Osteoblast (primary cell): ENCODE data around the gene PTHLH. TPM values are rescaled to one million over a fixed set of nuclear protein-coding genes. Genes with fewer than 3 reads are reported as not detected.

Experiments used
- DNase-seq: peaks from one replicate; pipeline ENCODE4 v3.0.0; 2011; ENCODE audit warnings: low spot score, mixed read lengths; ENCODE audit not compliant: insufficient read length; ENCODE audit errors: missing footprints
- H2AFZ ChIP-seq: 2 replicates; pipeline ENCODE4 v1.6.0; 2011; ENCODE audit warnings: mild to moderate bottlenecking, low read length
- H3K27ac ChIP-seq: 2 replicates; pipeline ENCODE4 v1.5.1; 2011; ENCODE audit warnings: mild to moderate bottlenecking, low read depth, low read length, moderate library complexity
- H3K27me3 ChIP-seq: 2 replicates; pipeline ENCODE4 v1.6.0; 2012; ENCODE audit warnings: mild to moderate bottlenecking, control low read depth, inconsistent platforms, low read length, moderate library complexity; ENCODE audit not compliant: insufficient read depth
- H3K36me3 ChIP-seq: 2 replicates; pipeline ENCODE4 v1.5.1; 2011; ENCODE audit warnings: mild to moderate bottlenecking, low read length, control low read depth, moderate library complexity; ENCODE audit not compliant: insufficient read depth
- H3K4me1 ChIP-seq: 2 replicates; pipeline ENCODE4 v1.5.1; 2011; ENCODE audit warnings: mild to moderate bottlenecking, low read length, control low read depth, moderate library complexity; ENCODE audit not compliant: insufficient read depth
- H3K4me2 ChIP-seq: 2 replicates; pipeline ENCODE4 v1.6.0; 2011; ENCODE audit warnings: mild to moderate bottlenecking, low read length; ENCODE audit not compliant: insufficient read depth
- H3K4me3 ChIP-seq: fragments of 200-600 bp; sonication (generic); 3 replicates; pipeline ENCODE4 v1.5.1; 2012; ENCODE audit warnings: mild to moderate bottlenecking, low read length, inconsistent platforms; ENCODE audit not compliant: insufficient read depth
- H3K79me2 ChIP-seq: 2 replicates; pipeline ENCODE4 v1.6.0; 2012; ENCODE audit warnings: mild to moderate bottlenecking, low read length, control low read depth, inconsistent platforms; ENCODE audit not compliant: insufficient read depth
- H3K9me3 ChIP-seq: 2 replicates; pipeline ENCODE4 v1.5.1; 2011; ENCODE audit warnings: low read depth, low read length, control low read depth
- H4K20me1 ChIP-seq: 2 replicates; pipeline ENCODE4 v1.6.0; 2012; ENCODE audit warnings: mild to moderate bottlenecking, low read length, control low read depth; ENCODE audit not compliant: insufficient read depth
- total RNA-seq: library from RNA; depleted of rRNA; stranded (reverse); fragments of >200 nt; gene quantifications from 2 replicates; pipeline ENCODE4 v1.2.3, GENCODE V29; 2012
- TF ChIP-seq, protein P1 (sequence below): IDR thresholded peaks from 2 replicates; pipeline ENCODE4 v1.5.1; 2011; ENCODE audit warnings: mild to moderate bottlenecking, low read depth, low read length, moderate library complexity; ENCODE audit errors: extremely low read depth

Gene PTHLH
- total RNA-seq, 1 donor: 2.2 TPM

DNA sequence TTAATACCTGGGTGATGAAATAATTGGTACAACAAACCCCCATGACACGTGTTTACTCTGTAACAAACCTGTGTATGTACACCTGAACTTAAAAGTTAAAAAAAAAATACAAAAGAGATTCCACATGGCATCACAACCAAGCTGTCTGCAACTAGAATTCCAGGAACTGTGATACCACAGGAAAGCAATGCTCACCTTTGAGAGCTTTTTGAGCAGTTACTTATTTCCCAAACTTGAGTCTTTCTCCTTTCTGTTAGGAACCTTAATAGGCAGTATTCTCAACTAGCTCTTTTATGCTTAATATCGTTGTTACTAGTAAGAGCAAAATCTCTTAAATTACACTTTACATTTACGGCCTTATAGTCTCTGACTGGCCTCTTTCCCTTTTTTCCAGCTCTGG is 15.2 kb downstream of the PTHLH start:
- H4K20me1 ChIP-seq: no peaks in the 10 kb centered on the region
- H3K27me3 ChIP-seq: no peaks in the 10 kb centered on the region
- H3K4me2 ChIP-seq: no peak overlapping the region
- TF ChIP-seq, protein P1, sequence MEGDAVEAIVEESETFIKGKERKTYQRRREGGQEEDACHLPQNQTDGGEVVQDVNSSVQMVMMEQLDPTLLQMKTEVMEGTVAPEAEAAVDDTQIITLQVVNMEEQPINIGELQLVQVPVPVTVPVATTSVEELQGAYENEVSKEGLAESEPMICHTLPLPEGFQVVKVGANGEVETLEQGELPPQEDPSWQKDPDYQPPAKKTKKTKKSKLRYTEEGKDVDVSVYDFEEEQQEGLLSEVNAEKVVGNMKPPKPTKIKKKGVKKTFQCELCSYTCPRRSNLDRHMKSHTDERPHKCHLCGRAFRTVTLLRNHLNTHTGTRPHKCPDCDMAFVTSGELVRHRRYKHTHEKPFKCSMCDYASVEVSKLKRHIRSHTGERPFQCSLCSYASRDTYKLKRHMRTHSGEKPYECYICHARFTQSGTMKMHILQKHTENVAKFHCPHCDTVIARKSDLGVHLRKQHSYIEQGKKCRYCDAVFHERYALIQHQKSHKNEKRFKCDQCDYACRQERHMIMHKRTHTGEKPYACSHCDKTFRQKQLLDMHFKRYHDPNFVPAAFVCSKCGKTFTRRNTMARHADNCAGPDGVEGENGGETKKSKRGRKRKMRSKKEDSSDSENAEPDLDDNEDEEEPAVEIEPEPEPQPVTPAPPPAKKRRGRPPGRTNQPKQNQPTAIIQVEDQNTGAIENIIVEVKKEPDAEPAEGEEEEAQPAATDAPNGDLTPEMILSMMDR: no peak
- H3K9me3 ChIP-seq: no peaks in the 10 kb centered on the region
- no peak overlapping the region for H3K4me3 ChIP-seq
- H3K27ac ChIP-seq: no peak overlapping the region
- H3K4me1 ChIP-seq: no peaks in the 10 kb centered on the region
- no peak overlapping the region for H2AFZ ChIP-seq
- no peaks in the 10 kb centered on the region for H3K36me3 ChIP-seq
- no peaks in the 10 kb centered on the region for H3K79me2 ChIP-seq
- DNase-seq: no peak

DNA sequence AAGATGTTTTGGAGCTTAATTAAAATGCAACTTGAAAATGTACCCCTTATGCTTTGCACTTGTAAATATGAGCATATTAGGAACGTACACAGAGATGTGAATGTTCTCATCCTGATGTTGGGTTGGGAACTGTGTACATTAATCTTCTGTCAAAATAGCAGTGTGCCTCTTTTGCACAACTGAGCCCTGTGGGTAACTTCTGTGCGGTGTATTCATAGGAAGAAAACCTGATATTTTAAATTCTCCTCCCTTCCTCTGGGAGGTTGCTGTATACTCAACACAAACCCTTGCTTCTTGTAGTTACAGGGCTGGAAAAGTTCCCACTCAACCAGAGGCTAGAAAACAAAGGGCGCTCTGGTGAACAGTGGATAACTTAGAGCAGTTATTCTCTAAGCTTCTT is 18.7 kb downstream of the PTHLH start:
- Histone ChIP-seq H3K27ac (no peak overlapping the region), H3K36me3 (no peaks in the 10 kb centered on the region), H3K27me3 (no peaks in the 10 kb centered on the region), H3K4me3 (no peak overlapping the region), H3K9me3 (no peaks in the 10 kb centered on the region), H3K4me1 (no peaks in the 10 kb centered on the region), H2AFZ (no peak overlapping the region), H3K79me2 (no peaks in the 10 kb centered on the region), H4K20me1 (no peaks in the 10 kb centered on the region), H3K4me2 (no peak overlapping the region)
- DNase-seq: no peak
- TF ChIP-seq, protein P1: no peak

DNA sequence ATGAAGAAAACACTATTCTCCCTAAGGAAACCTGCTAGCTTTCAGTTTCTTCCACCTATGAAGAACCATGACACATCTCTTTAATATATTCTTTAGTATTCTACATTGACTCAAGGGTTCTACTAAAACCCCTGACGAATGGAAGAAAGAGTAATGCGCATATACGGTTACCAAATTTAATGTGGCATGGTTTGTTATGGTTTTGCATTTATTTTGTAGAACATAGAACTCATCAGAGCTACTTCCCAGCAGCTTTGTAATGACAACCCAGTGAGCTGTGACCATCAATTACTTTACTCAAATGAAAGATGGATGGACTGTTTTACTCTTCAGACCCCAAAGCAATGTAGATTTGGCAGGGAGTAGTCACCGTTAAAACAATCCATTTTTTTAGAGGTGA is 19.2 kb downstream of the PTHLH start:
- Histone ChIP-seq H2AFZ (no peak overlapping the region), H3K9me3 (no peaks in the 10 kb centered on the region), H3K4me1 (no peaks in the 10 kb centered on the region), H4K20me1 (no peaks in the 10 kb centered on the region), H3K4me3 (no peak overlapping the region), H3K36me3 (no peaks in the 10 kb centered on the region), H3K27me3 (no peaks in the 10 kb centered on the region), H3K27ac (no peak overlapping the region), H3K4me2 (no peak overlapping the region), H3K79me2 (no peaks in the 10 kb centered on the region)
- TF ChIP-seq, protein P1: no peak
- no peak for DNase-seq

DNA sequence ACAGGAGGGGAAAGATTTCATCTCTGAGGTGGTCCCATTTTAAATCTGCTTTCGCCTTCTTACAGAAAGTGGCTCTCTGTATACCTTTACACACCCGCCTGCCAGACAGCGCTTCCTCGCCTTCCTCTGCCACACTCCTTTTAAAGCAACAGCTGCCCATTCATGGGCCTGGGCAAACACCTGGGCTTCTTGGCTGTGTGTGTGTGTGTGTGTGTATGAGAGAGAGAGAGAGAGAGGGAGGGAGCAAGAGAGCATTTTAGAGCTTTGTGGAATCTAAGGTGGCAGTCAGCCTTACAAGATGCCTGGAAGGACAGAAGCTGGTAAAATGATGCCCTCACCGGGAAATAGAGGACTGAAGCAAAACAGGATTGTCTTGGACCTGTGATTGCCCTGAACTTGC is 20.0 kb downstream of the PTHLH start:
- Histone ChIP-seq H3K27ac (no peak overlapping the region), H3K36me3 (no peaks in the 10 kb centered on the region), H3K4me3 (no peak overlapping the region), H3K9me3 (no peaks in the 10 kb centered on the region), H4K20me1 (no peaks in the 10 kb centered on the region), H3K4me2 (no peak overlapping the region), H3K79me2 (no peaks in the 10 kb centered on the region), H2AFZ (no peak overlapping the region), H3K27me3 (no peaks in the 10 kb centered on the region), H3K4me1 (no peaks in the 10 kb centered on the region)
- TF ChIP-seq, protein P1: no peak
- DNase-seq: no peak
